Testis (tissue), 3 donors: ENCODE results near the gene SDF4. TPM values are rescaled to one million over a fixed set of nuclear protein-coding genes. Genes with fewer than 3 reads are reported as not detected.
"Not testable (repeated sequence)": the region's sequence is repeated elsewhere in the genome, so short reads cannot be mapped to it uniquely, and the experiment has no call there.

Source experiments
- DNase-seq: peaks from one replicate; pipeline ENCODE4 v3.0.0-alpha.2; 2019
- H3K27ac ChIP-seq, 2 donors: fragments of 200-600 bp; sonication (generic); one replicate each; pipeline ENCODE4 v1.5.1; 2019
- H3K27me3 ChIP-seq: fragments of 200-600 bp; sonication (generic); one replicate; pipeline ENCODE4 v1.5.1; 2019
- H3K36me3 ChIP-seq: fragments of 200-600 bp; sonication (generic); one replicate; pipeline ENCODE4 v1.5.1; 2017; ENCODE audit warnings: low read depth; ENCODE audit errors: missing control alignments
- H3K4me1 ChIP-seq: fragments of 200-600 bp; sonication (generic); one replicate; pipeline ENCODE4 v1.5.1; 2019
- H3K4me3 ChIP-seq, 2 donors: fragments of 200-600 bp; sonication (generic); one replicate each; pipeline ENCODE4 v1.5.1; 2017 to 2019
- H3K9me3 ChIP-seq: fragments of 200-600 bp; sonication (generic); one replicate; pipeline ENCODE4 v1.5.1; 2017
- POLR2A ChIP-seq: fragments of 450-650 bp; IDR thresholded peaks from one replicate; pipeline ENCODE4 v1.6.1; 2017; ENCODE audit warnings: antibody characterized with exemption, mild to moderate bottlenecking, moderate library complexity
- WGBS, 2 donors: methylation state at CpG; one replicate each; pipeline ENCODE4 v1.1.5; 2018; 5-methylcytosine and 5-hydroxymethylcytosine counted together
- intact Hi-C: fragments of 100-400 bp; cut with DNase I; formaldehyde crosslinking; loops from one replicate; pipeline ENCODE4 v1.15.1; 2023; ENCODE audit warnings: low total_unique reads
- polyA plus RNA-seq: library from polyadenylated mRNA; stranded (reverse); fragments of 350-450 nt; fragmentation: Illumina TruSeq; extraction: RNeasy Lipid Tissue Mini Kit (QIAGEN cat#74804); gene quantifications from one replicate; pipeline ENCODE4 v1.2.3, GENCODE V29; 2014; ENCODE audit warnings: low read depth, low replicate concordance; ENCODE audit not compliant: insufficient read depth
- total RNA-seq, 2 donors: library from RNA; depleted of rRNA; stranded (reverse); fragments of >200 nt; gene quantifications; one replicate each; pipeline ENCODE4 v1.2.3, GENCODE V29; 2016
- TF ChIP-seq, protein P1 (sequence below), 3 experiments: fragments of 450-650 bp in 2 of 3; fragments of 200-600 bp in 1 of 3; sonication (generic) in 1 of 3; IDR thresholded peaks; one replicate each; pipeline ENCODE4 v1.5.1; 2016 to 2019; ENCODE audit warnings: antibody characterized with exemption in 3 of 3, mild to moderate bottlenecking in 2 of 3, moderate library complexity in 1 of 3

Gene SDF4
- total and polyA plus RNA-seq, 3 donors from 2014 or later, result 146 to 167 (median 158) TPM

DNA sequence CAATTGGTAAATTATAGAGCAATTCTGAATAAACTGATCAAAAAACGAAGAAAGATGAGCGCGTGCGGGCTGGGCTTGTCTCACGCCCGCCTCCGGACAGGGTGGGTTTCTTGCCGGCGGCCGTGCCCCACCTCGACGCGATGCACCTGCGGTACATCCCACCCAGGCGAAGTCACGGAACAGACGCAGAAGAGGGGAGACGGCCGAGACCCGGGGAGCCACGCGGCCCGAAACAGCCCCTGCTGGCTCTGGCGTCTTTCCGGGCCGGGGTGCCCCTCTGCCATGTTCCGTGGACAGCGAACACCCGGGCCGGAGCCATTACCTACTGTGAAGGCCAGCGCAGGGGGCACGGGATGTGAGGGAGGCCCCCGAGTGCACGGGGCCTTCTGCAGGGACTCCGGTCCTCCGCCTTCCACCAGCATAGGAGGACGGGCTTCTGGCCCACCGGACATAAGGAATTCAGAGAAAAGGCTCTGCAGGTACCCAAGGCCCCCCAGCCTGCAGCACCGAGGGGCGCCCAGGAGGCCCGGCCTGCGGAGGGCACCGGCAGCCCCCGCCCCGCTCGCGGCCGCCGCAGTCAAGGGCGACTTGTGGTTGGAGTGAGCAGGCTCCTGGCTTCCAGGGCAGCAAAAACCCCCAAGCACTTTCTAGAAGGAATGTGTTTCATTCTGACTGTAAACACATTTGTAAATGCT lies 22.3 kb upstream of the SDF4 start:
- TF ChIP-seq POLR2A, result no peak
- TF ChIP-seq, protein P1, sequence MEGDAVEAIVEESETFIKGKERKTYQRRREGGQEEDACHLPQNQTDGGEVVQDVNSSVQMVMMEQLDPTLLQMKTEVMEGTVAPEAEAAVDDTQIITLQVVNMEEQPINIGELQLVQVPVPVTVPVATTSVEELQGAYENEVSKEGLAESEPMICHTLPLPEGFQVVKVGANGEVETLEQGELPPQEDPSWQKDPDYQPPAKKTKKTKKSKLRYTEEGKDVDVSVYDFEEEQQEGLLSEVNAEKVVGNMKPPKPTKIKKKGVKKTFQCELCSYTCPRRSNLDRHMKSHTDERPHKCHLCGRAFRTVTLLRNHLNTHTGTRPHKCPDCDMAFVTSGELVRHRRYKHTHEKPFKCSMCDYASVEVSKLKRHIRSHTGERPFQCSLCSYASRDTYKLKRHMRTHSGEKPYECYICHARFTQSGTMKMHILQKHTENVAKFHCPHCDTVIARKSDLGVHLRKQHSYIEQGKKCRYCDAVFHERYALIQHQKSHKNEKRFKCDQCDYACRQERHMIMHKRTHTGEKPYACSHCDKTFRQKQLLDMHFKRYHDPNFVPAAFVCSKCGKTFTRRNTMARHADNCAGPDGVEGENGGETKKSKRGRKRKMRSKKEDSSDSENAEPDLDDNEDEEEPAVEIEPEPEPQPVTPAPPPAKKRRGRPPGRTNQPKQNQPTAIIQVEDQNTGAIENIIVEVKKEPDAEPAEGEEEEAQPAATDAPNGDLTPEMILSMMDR (IDR thresholded peaks at IDR 0.05), result no peak
- 91 to 94% methylated on average over 25 to 49 of the region's 50 CpGs for WGBS, 2 donors
- peaks cover 5% of the 10 kb centered on the region for H3K4me1 ChIP-seq
- no peaks in the 10 kb centered on the region for H3K36me3 ChIP-seq
- no peaks in the 10 kb centered on the region for H3K27me3 ChIP-seq
- no peak overlapping the region for H3K4me3 ChIP-seq
- DNase-seq, result no peak
- H3K27ac ChIP-seq, result no peak overlapping the region
- intact Hi-C loops, result no loop called here
- H3K9me3 ChIP-seq, result no peaks in the 10 kb centered on the region

DNA sequence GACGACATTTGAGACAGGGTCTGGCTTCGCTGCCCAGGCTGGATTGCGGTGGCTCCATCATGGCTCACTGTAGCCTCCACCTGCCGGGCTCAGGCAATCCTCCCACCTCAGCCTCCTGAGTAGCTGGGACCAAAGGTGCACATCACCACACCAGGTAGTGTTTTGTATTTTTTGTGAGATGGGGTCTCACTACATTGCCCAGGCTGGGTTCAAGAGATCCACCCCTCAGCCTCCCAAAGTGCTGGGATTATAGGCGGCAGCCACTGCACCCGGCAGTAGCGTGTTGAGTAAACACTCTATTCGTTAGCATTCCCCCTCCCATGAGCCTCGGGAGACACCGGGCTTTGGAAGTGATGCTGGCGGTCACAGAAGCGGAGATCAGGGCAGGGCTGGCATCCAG lies 21.5 kb upstream of the SDF4 start:
- no peaks in the 10 kb centered on the region for H3K36me3 ChIP-seq

DNA sequence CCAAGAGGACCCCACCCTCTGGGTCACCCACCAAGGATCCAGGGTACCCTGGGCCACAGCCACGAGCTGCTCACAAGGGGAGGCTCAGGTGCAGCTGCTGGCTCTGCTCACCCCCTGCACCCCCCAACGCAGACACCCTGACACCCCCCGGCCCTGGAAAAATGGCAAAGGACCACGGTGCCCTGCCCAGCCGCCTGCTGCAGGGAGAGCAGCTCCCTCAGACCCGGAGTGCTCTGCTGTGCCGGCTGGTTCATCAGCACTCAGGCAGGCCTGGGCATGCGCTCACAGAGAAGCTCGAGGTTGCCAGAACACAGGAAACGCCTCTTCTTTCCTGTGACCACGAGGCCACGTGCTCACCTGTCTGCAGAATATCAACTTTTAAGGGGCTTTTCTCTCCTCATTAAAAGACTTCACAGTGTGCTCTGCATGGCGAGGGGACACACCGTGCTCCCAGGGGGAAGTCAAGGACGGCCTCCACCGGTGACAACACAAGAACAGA lies 19.0 kb upstream of the SDF4 start:
- Histone ChIP-seq H3K27ac (peak overlapping the region in 1 of 2 donors; percentile 11), H3K27me3 (no peaks in the 10 kb centered on the region), H3K36me3 (no peaks in the 10 kb centered on the region), H3K9me3 (no peaks in the 10 kb centered on the region), H3K4me3 (no peak overlapping the region), H3K4me1 (peaks cover 8% of the 10 kb centered on the region)
- no peak for DNase-seq
- TF ChIP-seq, protein P1 (IDR thresholded peaks at IDR 0.05), result no peak
- no peak for TF ChIP-seq POLR2A
- intact Hi-C loops, result no loop called here
- 75 to 79% methylated on average over 15 to 16 of the region's 16 CpGs for WGBS, 2 donors

More for the DNA sequence above, 21.5 kb upstream of the SDF4 start:
- Histone ChIP-seq H3K9me3 (no peaks in the 10 kb centered on the region), H3K4me3 (no peak overlapping the region), H3K27me3 (no peaks in the 10 kb centered on the region), H3K4me1 (peaks cover 5% of the 10 kb centered on the region), H3K27ac (no peak overlapping the region)
- TF ChIP-seq, protein P1 (IDR thresholded peaks at IDR 0.05), result no peak
- no peak for DNase-seq
- intact Hi-C loops, result no loop called here
- WGBS, 2 donors, result 84 to 91% methylated on average over 12 of the region's 12 CpGs

DNA sequence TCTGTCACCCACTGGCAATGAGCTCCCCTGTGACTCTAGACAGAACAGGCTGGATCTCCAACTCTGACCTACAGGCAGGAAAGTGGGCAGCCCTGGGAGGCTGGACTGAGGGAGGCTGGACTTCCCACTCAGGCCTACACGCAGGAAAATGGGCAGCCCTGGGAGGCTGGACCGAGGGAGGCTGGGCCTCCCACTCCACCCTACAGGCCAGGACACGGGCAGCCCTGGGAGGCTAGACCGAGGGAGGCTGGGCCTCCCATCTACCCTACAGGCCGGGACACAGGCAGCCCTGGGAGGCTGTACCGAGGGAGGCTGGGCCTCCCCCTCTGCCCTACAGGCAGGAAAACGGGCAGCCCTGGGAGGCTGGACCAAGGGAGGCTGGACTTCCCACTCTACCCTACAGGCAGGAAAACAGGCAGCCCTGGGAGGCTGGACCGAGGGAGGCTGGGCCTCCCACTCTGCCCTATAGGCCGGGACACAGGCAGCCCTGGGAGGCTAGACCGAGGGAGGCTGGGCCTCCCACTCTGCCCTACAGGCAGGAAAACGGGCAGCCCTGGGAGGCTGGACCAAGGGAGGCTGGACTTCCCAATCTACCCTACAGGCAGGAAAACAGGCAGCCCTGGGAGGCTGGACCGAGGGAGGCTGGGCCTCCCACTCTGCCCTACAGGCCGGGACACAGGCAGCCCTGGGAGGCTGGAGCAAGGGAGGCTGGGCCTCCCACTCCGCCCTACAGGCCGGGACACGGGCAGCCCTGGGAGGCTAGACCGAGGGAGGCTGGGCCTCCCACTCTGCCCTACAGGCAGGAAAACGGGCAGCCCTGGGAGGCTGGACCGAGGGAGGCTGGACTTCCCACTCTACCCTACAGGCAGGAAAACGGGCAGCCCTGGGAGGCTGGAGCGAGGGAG lies 16.5 kb upstream of the SDF4 start:
- not testable (repeated sequence) for DNase-seq, H3K4me3 ChIP-seq, H3K4me1 ChIP-seq, H3K36me3 ChIP-seq, H3K27me3 ChIP-seq, H3K9me3 ChIP-seq, H3K27ac ChIP-seq
- WGBS, 2 donors, result 87 to 92% methylated on average over 3 to 18 of the region's 21 CpGs
- intact Hi-C loops, result loop anchor here (10.0 kb wide), 1 partner anchor 123 kb away; no protein-coding TSS in a partner anchor

DNA sequence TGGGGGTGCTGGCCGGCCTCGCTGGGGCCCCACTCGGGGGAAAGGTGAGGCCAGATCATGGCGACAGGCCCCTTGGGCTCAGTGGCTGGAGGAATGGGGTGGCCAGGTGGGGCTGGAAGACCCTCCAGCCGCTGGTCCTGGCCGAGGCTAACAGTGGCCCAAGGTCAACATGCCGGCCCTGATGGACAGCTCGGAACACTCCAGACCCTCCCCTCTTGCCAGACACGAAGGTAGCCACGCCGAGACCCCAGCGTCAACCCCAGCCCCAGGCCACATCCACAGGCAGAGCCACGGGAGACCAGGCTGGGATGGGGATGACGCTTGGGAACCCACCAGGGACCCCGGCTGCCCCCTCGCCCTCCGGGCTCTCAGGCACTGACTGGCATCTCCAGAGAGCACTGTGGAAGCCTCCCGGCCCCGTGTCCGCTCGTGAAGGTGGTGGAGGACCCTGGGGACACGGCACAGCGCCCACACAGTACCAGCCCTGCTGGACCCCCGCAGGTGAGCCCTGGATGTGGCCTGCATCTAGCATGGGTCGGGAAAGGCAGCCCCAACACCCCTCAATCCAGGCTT lies 15.6 kb upstream of the SDF4 start:
- DNase-seq, result no peak
- Histone ChIP-seq H3K36me3 (no peaks in the 10 kb centered on the region), H3K4me1 (peaks cover 8% of the 10 kb centered on the region), H3K27ac (no peak overlapping the region), H3K4me3 (no peak overlapping the region), H3K27me3 (no peaks in the 10 kb centered on the region), H3K9me3 (no peaks in the 10 kb centered on the region)
- no peak for TF ChIP-seq POLR2A
- TF ChIP-seq, protein P1 (IDR thresholded peaks at IDR 0.05), result no peak
- 67 to 75% methylated on average over 9 to 22 of the region's 25 CpGs for WGBS, 2 donors
- intact Hi-C loops, result loop anchor here (10.0 kb wide), 1 partner anchor 123 kb away; no protein-coding TSS in a partner anchor
